ENCODE results near the gene GRK5. TPM values are rescaled to one million over a fixed set of nuclear protein-coding genes. Genes with fewer than 3 reads are reported as not detected.

GRK5 gene
- total RNA-seq, 1 donor: 1.8 TPM

GRCh38 chr10:119167041-119167440, 40.3 kb upstream of the GRK5 start:
- peaks cover 4% of the 10 kb centered on the region for H3K79me2 ChIP-seq (ENCODE audit: insufficient read depth, low read length)
- no peak overlapping the region for H3K4me2 ChIP-seq (ENCODE audit: insufficient read depth, low read length)
- H2AFZ ChIP-seq (ENCODE audit: low read length): no peak overlapping the region
- H4K20me1 ChIP-seq (ENCODE audit: insufficient read depth, low read length): no peaks in the 10 kb centered on the region
- no peak for TF ChIP-seq CTCF (IDR thresholded peaks at IDR 0.05; ENCODE audit: extremely low read depth, low read depth, low read length)
- no peaks in the 10 kb centered on the region for H3K9me3 ChIP-seq (ENCODE audit: low read depth, low read length)
- no peak overlapping the region for H3K4me3 ChIP-seq (ENCODE audit: insufficient read depth, low read length)
- H3K27me3 ChIP-seq (ENCODE audit: insufficient read depth, low read length): no peaks in the 10 kb centered on the region
- peaks cover 46% of the 10 kb centered on the region for H3K36me3 ChIP-seq (ENCODE audit: insufficient read depth, low read length)
- DNase-seq (ENCODE audit: insufficient read length, low spot score, missing footprints): no peak
- H3K27ac ChIP-seq (ENCODE audit: low read depth, low read length): no peak overlapping the region
- peaks cover 8% of the 10 kb centered on the region for H3K4me1 ChIP-seq (ENCODE audit: insufficient read depth, low read length)

DNA sequence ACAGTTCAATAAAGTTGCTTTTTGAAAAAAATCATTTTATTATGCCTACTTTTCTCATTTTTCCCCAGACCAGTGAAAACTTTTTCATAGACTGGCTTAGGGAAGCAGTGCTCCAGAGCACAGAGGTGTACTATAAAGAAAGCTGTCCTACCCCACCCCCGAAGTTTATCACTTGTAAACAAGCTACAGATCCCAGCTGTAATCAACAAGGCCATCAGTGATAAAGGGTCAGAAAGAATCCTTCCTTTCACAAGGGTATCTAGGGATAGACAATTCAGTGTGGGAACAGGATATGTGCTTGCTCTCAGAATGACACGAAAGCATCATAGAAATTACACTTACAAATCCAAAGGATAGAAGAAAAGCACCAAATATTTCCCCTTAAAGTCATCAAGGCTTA, 33.3 kb upstream of the GRK5 start:
- Histone ChIP-seq H3K36me3 (ENCODE audit: insufficient read depth, low read length) (peaks cover 48% of the 10 kb centered on the region), H3K4me1 (ENCODE audit: insufficient read depth, low read length) (peaks cover 12% of the 10 kb centered on the region), H3K27ac (ENCODE audit: low read depth, low read length) (no peak overlapping the region), H3K4me3 (ENCODE audit: insufficient read depth, low read length) (no peak overlapping the region), H2AFZ (ENCODE audit: low read length) (no peak overlapping the region), H4K20me1 (ENCODE audit: insufficient read depth, low read length) (peaks cover 5% of the 10 kb centered on the region), H3K9me3 (ENCODE audit: low read depth, low read length) (no peaks in the 10 kb centered on the region), H3K4me2 (ENCODE audit: insufficient read depth, low read length) (no peak overlapping the region), H3K79me2 (ENCODE audit: insufficient read depth, low read length) (peaks cover 51% of the 10 kb centered on the region), H3K27me3 (ENCODE audit: insufficient read depth, low read length) (no peaks in the 10 kb centered on the region)
- TF ChIP-seq CTCF (IDR thresholded peaks at IDR 0.05; ENCODE audit: extremely low read depth, low read depth, low read length): no peak
- DNase-seq (ENCODE audit: insufficient read length, low spot score, missing footprints): no peak

DNA sequence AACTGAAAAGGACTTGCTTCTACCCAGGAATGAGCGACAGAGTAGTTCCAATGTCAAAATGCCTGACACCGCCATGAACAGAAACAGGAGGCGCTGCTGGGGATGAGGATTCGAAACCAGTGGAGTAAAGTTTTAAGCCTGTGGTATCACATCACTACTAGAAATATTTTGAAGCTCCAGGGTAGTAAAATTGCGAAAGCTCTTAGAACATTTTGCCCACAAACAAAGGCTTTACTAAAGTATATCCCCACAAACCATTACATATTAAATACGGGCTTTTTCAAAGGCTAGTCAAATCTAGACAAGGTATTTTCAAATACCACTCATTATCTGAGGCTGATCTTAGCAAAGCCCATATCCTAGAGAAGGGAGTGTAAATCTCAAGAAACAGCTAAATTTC, 31.2 kb upstream of the GRK5 start:
- peaks cover 13% of the 10 kb centered on the region for H3K4me1 ChIP-seq (ENCODE audit: insufficient read depth, low read length)
- no peak overlapping the region for H2AFZ ChIP-seq (ENCODE audit: low read length)
- no peak for TF ChIP-seq CTCF (IDR thresholded peaks at IDR 0.05; ENCODE audit: extremely low read depth, low read depth, low read length)
- H4K20me1 ChIP-seq (ENCODE audit: insufficient read depth, low read length): peaks cover 5% of the 10 kb centered on the region
- peak overlapping the region; percentile 13 for H3K27ac ChIP-seq (ENCODE audit: low read depth, low read length)
- H3K79me2 ChIP-seq (ENCODE audit: insufficient read depth, low read length): peaks cover 51% of the 10 kb centered on the region
- no peak overlapping the region for H3K4me2 ChIP-seq (ENCODE audit: insufficient read depth, low read length)
- no peaks in the 10 kb centered on the region for H3K9me3 ChIP-seq (ENCODE audit: low read depth, low read length)
- H3K4me3 ChIP-seq (ENCODE audit: insufficient read depth, low read length): no peak overlapping the region
- no peak for DNase-seq (ENCODE audit: insufficient read length, low spot score, missing footprints)
- no peaks in the 10 kb centered on the region for H3K27me3 ChIP-seq (ENCODE audit: insufficient read depth, low read length)
- peaks cover 30% of the 10 kb centered on the region for H3K36me3 ChIP-seq (ENCODE audit: insufficient read depth, low read length)

- H3K36me3 ChIP-seq (ENCODE audit: insufficient read depth, low read length): peaks cover 16% of the 10 kb centered on the region
- no peak for DNase-seq (ENCODE audit: insufficient read length, low spot score, missing footprints)
- H3K79me2 ChIP-seq (ENCODE audit: insufficient read depth, low read length): peaks cover 43% of the 10 kb centered on the region
Measured at GRCh38 chr10:119177708-119178371, 29.5 kb upstream of the GRK5 start.

More at GRCh38 chr10:119177708-119178371, 29.5 kb upstream of the GRK5 start:
- TF ChIP-seq CTCF (IDR thresholded peaks at IDR 0.05; ENCODE audit: extremely low read depth, low read depth, low read length): no peak
- Histone ChIP-seq H3K4me1 (ENCODE audit: insufficient read depth, low read length) (peaks cover 8% of the 10 kb centered on the region), H3K9me3 (ENCODE audit: low read depth, low read length) (no peaks in the 10 kb centered on the region), H2AFZ (ENCODE audit: low read length) (peak overlapping the region; percentile 98), H3K4me2 (ENCODE audit: insufficient read depth, low read length) (peak overlapping the region; percentile 99), H3K27ac (ENCODE audit: low read depth, low read length) (peak overlapping the region; percentile 93), H3K4me3 (ENCODE audit: insufficient read depth, low read length) (peak overlapping the region; percentile 90), H3K27me3 (ENCODE audit: insufficient read depth, low read length) (no peaks in the 10 kb centered on the region), H4K20me1 (ENCODE audit: insufficient read depth, low read length) (peaks cover 5% of the 10 kb centered on the region)
